Panc1 (cell line): Measurements from ENCODE around the gene LRRC38.

Experiments
- POLR2AphosphoS5 ChIP-seq: IDR thresholded peaks from 2 replicates; pipeline ENCODE4 v1.6.1; 2012; ENCODE audit warnings: mild to moderate bottlenecking, low read depth, low read length, moderate library complexity
- TF ChIP-seq, protein P1 (sequence below): fragments of 450-650 bp; IDR thresholded peaks from 2 replicates; pipeline ENCODE4 v1.5.1; 2017; ENCODE audit warnings: mild to moderate bottlenecking

- TF ChIP-seq, protein P1, sequence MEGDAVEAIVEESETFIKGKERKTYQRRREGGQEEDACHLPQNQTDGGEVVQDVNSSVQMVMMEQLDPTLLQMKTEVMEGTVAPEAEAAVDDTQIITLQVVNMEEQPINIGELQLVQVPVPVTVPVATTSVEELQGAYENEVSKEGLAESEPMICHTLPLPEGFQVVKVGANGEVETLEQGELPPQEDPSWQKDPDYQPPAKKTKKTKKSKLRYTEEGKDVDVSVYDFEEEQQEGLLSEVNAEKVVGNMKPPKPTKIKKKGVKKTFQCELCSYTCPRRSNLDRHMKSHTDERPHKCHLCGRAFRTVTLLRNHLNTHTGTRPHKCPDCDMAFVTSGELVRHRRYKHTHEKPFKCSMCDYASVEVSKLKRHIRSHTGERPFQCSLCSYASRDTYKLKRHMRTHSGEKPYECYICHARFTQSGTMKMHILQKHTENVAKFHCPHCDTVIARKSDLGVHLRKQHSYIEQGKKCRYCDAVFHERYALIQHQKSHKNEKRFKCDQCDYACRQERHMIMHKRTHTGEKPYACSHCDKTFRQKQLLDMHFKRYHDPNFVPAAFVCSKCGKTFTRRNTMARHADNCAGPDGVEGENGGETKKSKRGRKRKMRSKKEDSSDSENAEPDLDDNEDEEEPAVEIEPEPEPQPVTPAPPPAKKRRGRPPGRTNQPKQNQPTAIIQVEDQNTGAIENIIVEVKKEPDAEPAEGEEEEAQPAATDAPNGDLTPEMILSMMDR = no peak
- TF ChIP-seq POLR2AphosphoS5 = no peak
Measured at GRCh38 chr1:13450204-13450603, 63.6 kb downstream of the LRRC38 start.
